NCI-H774 (cell line): ENCODE data around the gene OSBPL3.
"Not testable (repeated sequence)": the region's sequence is repeated elsewhere in the genome, so short reads cannot be mapped to it uniquely, and the experiment has no call there.

Experiments
- DNase-seq: peaks from one replicate; lab custom pipeline; 2025; lab: John Stamatoyannopoulos, UW

Gene OSBPL3, protein sequence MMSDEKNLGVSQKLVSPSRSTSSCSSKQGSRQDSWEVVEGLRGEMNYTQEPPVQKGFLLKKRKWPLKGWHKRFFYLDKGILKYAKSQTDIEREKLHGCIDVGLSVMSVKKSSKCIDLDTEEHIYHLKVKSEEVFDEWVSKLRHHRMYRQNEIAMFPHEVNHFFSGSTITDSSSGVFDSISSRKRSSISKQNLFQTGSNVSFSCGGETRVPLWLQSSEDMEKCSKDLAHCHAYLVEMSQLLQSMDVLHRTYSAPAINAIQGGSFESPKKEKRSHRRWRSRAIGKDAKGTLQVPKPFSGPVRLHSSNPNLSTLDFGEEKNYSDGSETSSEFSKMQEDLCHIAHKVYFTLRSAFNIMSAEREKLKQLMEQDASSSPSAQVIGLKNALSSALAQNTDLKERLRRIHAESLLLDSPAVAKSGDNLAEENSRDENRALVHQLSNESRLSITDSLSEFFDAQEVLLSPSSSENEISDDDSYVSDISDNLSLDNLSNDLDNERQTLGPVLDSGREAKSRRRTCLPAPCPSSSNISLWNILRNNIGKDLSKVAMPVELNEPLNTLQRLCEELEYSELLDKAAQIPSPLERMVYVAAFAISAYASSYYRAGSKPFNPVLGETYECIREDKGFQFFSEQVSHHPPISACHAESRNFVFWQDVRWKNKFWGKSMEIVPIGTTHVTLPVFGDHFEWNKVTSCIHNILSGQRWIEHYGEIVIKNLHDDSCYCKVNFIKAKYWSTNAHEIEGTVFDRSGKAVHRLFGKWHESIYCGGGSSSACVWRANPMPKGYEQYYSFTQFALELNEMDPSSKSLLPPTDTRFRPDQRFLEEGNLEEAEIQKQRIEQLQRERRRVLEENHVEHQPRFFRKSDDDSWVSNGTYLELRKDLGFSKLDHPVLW

DNA sequence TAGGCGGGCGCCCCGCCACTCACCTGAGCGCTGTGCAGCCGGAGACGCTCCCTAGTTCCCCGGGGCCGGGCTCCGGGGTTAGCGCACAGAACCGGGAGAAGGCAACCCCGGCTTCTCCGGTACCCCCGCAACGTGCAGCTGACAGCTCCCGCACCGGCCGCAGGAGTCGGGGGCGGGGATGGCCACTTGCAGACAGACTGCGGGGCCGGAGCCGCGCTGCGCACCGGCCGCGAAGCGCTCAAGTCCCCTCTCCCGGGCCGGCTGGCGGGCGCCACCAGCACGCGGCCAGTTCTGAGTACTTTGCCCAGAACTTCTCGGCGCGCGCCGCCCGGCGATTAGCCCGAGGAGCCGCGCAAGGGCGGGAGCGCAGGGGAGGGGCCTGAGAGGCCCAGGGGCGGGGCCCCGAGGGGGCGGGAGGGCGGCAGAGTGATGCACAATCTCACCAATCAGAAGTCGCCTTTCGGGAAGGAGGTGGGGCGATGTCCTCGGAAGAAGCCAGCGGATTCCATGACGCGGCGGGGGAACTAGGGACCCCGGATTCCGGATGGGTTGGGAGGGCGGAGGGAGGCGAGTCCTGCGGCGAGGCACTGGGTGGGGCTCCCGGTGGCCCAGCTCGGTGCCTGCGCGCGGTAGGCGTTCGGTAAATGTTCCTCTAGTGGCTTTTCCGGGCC is at the start of gene OSBPL3:
Gene OSBPL3 (minus strand): TSS at position 316 of the 671 bp plus-strand sequence. CDS start 87,706 bp downstream, outside the sequence.
- peak; percentile 84 for DNase-seq

- DNase-seq, result no peak
Measured at GRCh38 chr7:25029075-25029474, 49.1 kb upstream of the OSBPL3 start.

DNA sequence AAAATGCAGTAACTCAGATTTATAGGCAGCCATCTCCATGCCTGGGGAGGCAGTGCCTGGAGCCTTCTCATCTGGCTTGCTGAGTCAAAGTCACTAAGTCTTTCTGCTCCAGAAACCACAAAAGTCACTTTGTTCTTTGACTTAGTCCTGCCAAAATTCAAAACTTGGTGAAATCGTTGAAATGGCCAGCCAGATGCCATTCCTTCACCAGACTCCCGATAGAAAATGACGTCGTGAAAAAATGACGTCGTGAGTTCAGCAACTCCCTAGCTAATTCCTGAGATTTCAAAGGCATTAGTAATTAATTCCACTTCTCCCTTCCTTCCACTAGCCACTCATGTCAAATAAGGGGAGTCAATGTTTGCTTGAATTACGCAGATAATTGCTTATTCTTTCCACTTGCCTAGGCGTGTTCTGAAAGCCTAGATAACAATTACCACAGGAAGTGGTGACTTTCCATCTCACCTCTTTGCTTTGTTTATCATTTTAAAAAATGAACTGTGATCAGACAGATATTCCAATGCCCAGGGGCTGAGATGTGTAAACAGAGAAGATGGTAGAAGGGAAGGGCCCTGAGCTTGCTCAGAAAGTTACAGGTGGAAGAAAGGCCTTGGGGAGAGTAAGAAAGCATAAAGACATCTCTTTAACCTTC is 48.5 kb upstream of the OSBPL3 start:
- DNase-seq, result no peak

- DNase-seq, result no peak
Measured at GRCh38 chr7:25026156-25026555, 46.2 kb upstream of the OSBPL3 start.

- DNase-seq, result no peak
Measured at GRCh38 chr7:25025218-25025671, 45.3 kb upstream of the OSBPL3 start.

- peak; percentile 36 for DNase-seq
Measured at GRCh38 chr7:25024066-25024465, 44.1 kb upstream of the OSBPL3 start.

GRCh38 chr7:25017671-25018070 is 37.7 kb upstream of the OSBPL3 start:
- DNase-seq, result not testable (repeated sequence)

DNA sequence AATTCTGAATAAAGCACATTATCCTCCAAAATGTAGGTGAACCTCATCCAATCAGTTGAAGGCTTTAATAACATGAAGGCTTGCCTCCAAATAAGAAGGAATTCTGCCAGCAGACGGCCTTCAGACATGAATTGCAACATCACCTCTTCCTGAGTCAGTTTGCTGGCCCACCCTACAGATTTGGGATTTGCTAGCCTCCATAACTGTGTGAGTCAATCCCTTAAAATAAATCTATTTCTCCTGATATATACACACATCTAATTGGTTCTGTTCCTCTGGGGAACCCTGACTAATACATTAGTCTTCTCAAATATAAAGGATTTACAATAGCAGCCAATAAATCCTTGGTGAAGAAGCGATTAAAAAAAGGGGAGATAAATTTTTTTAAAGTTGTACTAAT is 34.8 kb upstream of the OSBPL3 start:
- no peak for DNase-seq

DNA sequence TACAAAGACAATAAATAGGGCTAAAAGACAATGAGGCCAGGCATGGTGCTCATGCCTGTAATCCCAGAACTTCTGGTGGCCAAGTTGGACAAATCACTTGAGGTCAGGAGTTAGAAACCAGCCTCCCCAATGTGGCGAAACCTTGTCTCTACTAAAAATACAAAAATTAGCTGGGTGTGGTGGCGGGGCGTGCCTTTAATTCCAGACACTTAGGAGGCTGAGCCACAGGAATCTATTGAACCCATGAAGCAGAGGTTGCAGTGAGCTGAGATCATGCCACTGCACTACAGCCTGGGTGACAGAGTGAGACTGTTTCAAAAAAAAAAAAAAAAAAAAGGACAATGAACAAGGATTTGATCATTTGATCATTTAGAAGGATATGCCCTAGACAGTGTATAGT is 32.7 kb upstream of the OSBPL3 start:
- DNase-seq, result not testable (repeated sequence)

DNA sequence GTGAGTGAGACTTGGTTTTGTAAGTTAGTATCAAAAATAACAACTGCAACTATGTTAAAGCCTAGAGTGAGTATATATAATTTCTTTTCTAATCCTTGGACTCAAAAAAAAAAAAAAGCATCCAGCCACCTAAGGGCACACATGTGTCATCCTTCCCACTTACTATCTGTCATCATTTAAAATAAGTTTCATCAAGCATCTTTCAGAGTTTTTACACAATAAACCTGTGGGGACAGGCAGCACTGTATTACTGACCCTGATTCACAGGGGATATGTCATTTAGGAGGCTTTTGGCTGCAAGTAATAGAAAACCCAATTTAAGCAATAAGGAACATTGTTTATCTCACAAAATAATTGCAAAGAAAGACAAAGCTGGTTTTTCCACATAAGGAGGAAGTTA is 32.3 kb upstream of the OSBPL3 start:
- no peak for DNase-seq

DNA sequence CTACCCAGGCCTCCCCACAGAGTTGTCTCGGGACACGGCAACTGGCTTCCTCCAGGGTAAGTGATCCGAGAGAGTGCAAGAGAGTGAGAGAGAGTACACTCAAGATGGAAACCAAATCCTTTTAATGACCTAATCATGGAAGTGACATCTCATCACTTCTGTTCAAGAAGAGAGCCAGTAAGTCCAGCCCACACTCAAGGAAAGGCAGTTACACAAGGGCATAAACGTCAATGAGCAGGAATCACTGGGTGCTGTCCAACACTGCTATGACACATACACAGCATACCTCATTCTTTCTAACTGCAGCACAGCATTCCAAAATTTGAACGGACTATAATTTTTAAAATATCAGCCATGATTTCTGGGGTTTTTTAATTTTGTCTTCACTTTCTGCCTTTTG is 29.3 kb upstream of the OSBPL3 start:
- no peak for DNase-seq

DNA sequence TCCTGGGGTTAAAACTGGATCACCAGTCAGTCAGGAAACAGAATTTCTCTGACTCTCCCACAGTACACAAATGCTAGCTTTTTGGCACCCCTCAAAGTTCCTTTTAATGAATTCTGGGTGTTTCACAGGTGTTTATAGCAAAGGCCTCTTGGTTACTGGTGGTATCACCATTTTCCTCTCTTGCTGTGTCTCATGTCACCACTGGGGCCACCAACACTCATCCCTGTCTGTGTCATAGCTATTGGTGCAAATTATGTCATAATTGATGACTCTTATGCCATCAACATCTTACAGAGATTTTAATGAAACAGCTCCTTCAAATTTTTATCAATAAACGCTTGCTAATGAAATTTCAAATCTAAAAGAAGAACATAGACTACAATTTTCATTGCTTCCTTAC is 27.7 kb upstream of the OSBPL3 start:
- DNase-seq, result no peak

DNA sequence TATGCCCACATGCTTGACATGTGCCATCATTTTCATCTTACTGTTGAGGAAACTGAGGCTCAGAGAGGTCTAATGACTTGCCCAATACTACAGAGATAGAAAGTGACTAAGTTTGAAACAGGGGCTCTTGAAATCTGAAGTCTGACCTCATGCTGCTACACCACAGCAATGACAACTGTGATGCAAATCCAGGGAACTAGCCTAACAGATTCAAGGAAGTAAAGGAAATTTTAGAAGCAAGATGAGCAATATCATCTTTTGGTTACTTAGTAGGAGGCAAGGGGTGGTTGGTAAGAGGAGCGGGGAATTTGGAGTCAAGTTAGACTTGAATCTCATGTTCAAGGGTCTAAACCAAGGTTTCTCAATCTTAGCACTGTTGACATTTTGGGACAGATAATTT is 26.3 kb upstream of the OSBPL3 start:
- no peak for DNase-seq

DNA sequence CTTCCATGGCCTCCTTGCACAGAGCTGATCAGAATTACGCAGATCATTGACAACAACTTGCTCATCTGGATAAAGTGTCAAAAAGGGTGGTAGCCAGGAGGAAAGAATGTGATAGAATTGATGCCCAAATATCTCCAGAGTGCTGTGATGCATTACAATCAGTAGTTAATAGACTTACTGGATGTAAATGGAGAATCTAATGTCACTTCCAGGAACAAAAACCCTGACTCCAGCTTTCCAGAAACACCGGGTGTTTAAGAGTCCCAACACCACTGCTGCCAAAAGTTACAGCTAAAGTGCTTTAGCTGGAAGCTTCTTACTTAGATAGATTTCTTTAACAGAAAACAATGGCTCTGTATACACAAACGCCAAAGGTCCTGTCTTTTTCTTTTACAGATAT is 25.7 kb upstream of the OSBPL3 start:
- DNase-seq, result no peak

- DNase-seq, result no peak
Measured at GRCh38 chr7:25002786-25003185, 22.8 kb upstream of the OSBPL3 start.

GRCh38 chr7:24995466-24995865 is 15.5 kb upstream of the OSBPL3 start:
- DNase-seq, result no peak

DNA sequence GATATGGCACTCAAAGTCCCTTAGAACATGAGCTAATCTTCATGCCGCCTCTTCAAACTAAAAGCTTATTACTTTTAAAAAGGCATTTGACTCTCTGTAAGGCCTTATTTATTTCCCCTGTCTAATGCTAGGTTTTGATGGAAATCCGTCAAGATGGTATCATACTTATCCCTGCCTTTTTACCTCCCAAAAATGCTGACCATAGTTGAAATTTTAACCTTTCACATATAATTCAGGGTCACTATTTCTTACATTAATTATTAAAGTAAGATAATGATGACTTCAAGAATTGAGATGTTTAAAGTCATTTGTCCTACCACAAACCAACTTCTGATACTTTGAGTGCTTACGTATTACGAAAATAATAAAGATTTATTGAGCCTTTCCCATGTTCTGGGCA is 12.3 kb upstream of the OSBPL3 start:
- DNase-seq, result no peak

DNA sequence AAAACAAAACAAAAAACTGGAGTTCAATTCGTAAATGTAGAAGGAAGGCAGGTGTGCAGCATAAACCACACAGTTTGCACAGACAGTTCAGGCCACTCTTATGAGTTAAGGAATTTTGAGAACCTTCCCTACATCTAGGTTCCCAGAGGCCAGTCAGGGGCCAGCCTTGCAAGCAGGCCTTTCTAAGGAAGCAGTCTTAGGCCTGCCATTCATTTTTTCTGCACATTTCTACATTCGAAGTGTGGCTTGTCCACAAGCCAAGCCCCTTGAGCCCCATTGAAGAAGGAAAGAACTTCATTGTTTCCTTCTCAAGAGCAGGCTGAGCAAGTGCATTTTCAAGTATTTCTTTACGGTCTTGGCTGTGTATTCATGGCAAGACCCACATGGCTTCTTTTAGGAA is 11.4 kb upstream of the OSBPL3 start:
- DNase-seq, result no peak

- DNase-seq, result no peak
Measured at GRCh38 chr7:24987331-24987842, 7.4 kb upstream of the OSBPL3 start.

GRCh38 chr7:24982917-24983316 is 2.9 kb upstream of the OSBPL3 start:
- no peak for DNase-seq

DNA sequence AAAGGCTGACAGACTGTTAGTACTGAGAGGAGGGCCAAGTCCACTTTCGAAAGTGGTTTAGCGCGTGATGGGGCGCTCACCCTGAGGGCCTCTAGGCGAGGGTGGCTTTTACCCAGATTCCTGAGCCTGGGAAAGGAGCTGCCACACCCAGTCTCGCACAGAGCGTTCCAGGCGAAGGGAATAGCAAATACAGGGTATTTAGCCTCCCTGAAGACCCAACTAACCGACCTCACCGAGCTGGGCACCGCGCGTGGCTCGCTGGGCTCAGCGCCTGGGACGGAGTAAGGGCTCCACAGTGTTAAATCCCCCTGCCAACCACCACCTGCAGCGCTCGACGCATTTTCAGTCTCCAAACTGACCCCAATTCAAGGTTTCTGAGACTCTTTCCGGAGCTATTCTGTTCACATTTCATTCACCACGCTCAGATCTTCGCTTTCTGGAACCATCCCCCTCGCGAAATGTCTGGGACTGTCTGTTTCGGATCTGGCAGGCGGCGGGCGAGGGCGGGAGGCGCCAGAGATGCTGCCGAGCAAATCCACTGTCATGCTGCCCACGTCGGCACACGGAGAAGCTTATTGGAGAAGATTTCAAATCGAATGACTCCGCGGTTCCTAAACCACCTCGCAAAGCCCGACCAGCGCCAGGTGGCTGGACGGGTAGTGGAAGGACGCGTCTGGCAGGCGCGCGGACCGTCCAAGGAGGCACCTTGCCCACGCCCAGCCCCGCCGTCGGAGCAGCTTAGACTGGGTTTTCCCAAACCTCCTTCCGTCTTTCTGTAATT is 1.4 kb upstream of the OSBPL3 start:
- DNase-seq, result peak; percentile 1
